ENCODE measurements around the gene TSPAN2. TPM values are rescaled to one million over a fixed set of nuclear protein-coding genes. Genes with fewer than 3 reads are reported as not detected.

TSPAN2 gene
- total RNA-seq, 1 experiment from 2014 or later: 6.8 TPM

- POLR2A ChIA-PET: no interaction called here
- Histone ChIP-seq H3K36me3 (ENCODE audit: control insufficient read depth, insufficient read depth, low read length) (no peaks in the 10 kb centered on the region), H3K27me3 (replicated peaks; ENCODE audit: control insufficient read depth, insufficient read depth, low read length) (no peaks in the 10 kb centered on the region), H3K4me3 (ENCODE audit: low read depth, low read length) (no peak overlapping the region), H3K4me1 (peaks cover 23% of the 10 kb centered on the region), H3K9me3 (no peaks in the 10 kb centered on the region)
- no peak for DNase-seq
- peaks cover 21% of the 10 kb centered on the region for H3K4me1 Mint-ChIP-seq (ENCODE audit: low read depth, unreplicated experiment)
- H3K4me3 Mint-ChIP-seq (ENCODE audit: unreplicated experiment): no peak overlapping the region
- CTCF ChIA-PET: no interaction called here
- no TSS peak for BruUV-seq (replicated peaks)
- no peaks in the 10 kb centered on the region for H3K27me3 Mint-ChIP-seq (ENCODE audit: insufficient read depth, unreplicated experiment)
- no peaks in the 10 kb centered on the region for H3K36me3 Mint-ChIP-seq (ENCODE audit: insufficient read depth, unreplicated experiment)
- no peaks in the 10 kb centered on the region for H3K9me3 Mint-ChIP-seq (ENCODE audit: unreplicated experiment)
- TF ChIP-seq CTCF (IDR thresholded peaks at IDR 0.05; ENCODE audit: insufficient read depth in 1 of 2, low read depth in 1 of 2, low read length in 1 of 2, severe bottlenecking in 1 of 2, unreplicated experiment in 1 of 2): no peak
- H3K27ac Mint-ChIP-seq (ENCODE audit: unreplicated experiment): no peak overlapping the region
- intact Hi-C loops (cut with micrococcal nuclease; ENCODE audit: unreplicated experiment): no loop called here
Observed at GRCh38 chr1:115067161-115067859, 22.0 kb downstream of the TSPAN2 start.

- ChIA-PET CTCF (no interaction called here), POLR2A (no interaction called here)
- intact Hi-C loops (cut with micrococcal nuclease; ENCODE audit: unreplicated experiment): no loop called here
- H3K27ac Mint-ChIP-seq (ENCODE audit: unreplicated experiment): no peak overlapping the region
- no peaks in the 10 kb centered on the region for H3K9me3 ChIP-seq
- no peak overlapping the region for H3K4me3 ChIP-seq (ENCODE audit: low read depth, low read length)
- no peaks in the 10 kb centered on the region for H3K27me3 ChIP-seq (replicated peaks; ENCODE audit: control insufficient read depth, insufficient read depth, low read length)
- no peaks in the 10 kb centered on the region for H3K36me3 ChIP-seq (ENCODE audit: control insufficient read depth, insufficient read depth, low read length)
- no peaks in the 10 kb centered on the region for H3K9me3 Mint-ChIP-seq (ENCODE audit: unreplicated experiment)
- H3K4me3 Mint-ChIP-seq (ENCODE audit: unreplicated experiment): no peak overlapping the region
- no peaks in the 10 kb centered on the region for H3K36me3 Mint-ChIP-seq (ENCODE audit: insufficient read depth, unreplicated experiment)
- no peaks in the 10 kb centered on the region for H3K27me3 Mint-ChIP-seq (ENCODE audit: insufficient read depth, unreplicated experiment)
- no TSS peak for BruUV-seq (replicated peaks)
- no peak for DNase-seq
- H3K4me1 Mint-ChIP-seq (ENCODE audit: low read depth, unreplicated experiment): peaks cover 19% of the 10 kb centered on the region
- H3K4me1 ChIP-seq: peaks cover 17% of the 10 kb centered on the region
- TF ChIP-seq CTCF (IDR thresholded peaks at IDR 0.05; ENCODE audit: insufficient read depth in 1 of 2, low read depth in 1 of 2, low read length in 1 of 2, severe bottlenecking in 1 of 2, unreplicated experiment in 1 of 2): no peak
Observed at GRCh38 chr1:115065021-115065420, 24.3 kb downstream of the TSPAN2 start.

- no peak overlapping the region for H3K4me3 ChIP-seq (ENCODE audit: low read depth, low read length)
- intact Hi-C loops (cut with micrococcal nuclease; ENCODE audit: unreplicated experiment): no loop called here
- H3K27me3 ChIP-seq (replicated peaks; ENCODE audit: control insufficient read depth, insufficient read depth, low read length): no peaks in the 10 kb centered on the region
- Mint-ChIP-seq H3K4me3 (ENCODE audit: unreplicated experiment) (no peak overlapping the region), H3K27ac (ENCODE audit: unreplicated experiment) (no peak overlapping the region), H3K9me3 (ENCODE audit: unreplicated experiment) (no peaks in the 10 kb centered on the region), H3K36me3 (ENCODE audit: insufficient read depth, unreplicated experiment) (no peaks in the 10 kb centered on the region), H3K4me1 (ENCODE audit: low read depth, unreplicated experiment) (peaks cover 14% of the 10 kb centered on the region), H3K27me3 (ENCODE audit: insufficient read depth, unreplicated experiment) (no peaks in the 10 kb centered on the region)
- BruUV-seq (replicated peaks): no TSS peak
- ChIA-PET POLR2A (no interaction called here), CTCF (no interaction called here)
- no peak for DNase-seq
- TF ChIP-seq CTCF (IDR thresholded peaks at IDR 0.05; ENCODE audit: insufficient read depth in 1 of 2, low read depth in 1 of 2, low read length in 1 of 2, severe bottlenecking in 1 of 2, unreplicated experiment in 1 of 2): no peak
- H3K4me1 ChIP-seq: peaks cover 17% of the 10 kb centered on the region
- no peaks in the 10 kb centered on the region for H3K9me3 ChIP-seq
- H3K36me3 ChIP-seq (ENCODE audit: control insufficient read depth, insufficient read depth, low read length): no peaks in the 10 kb centered on the region
Observed at GRCh38 chr1:115064461-115064860, 24.8 kb downstream of the TSPAN2 start.
